Spleen (tissue), 7 donors: ENCODE results near the gene NPY.

Experiments
- POLR2AphosphoS5 ChIP-seq, 3 donors: sonication (generic); formaldehyde crosslinking; IDR thresholded peaks; one replicate each; pipeline ENCODE4 v1.5.1; 2017; ENCODE audit warnings: antibody characterized with exemption in 3 of 3
- TF ChIP-seq, protein P1 (sequence below), 11 experiments: fragments of 200-600 bp in 7 of 11; fragments of 450-650 bp in 4 of 11; sonication (generic) in 4 of 11; IDR thresholded peaks in 8 of 11; conservative IDR thresholded peaks in 3 of 11; 1 replicate in 7 of 11; 2 replicates in 4 of 11; pipeline versions ENCODE4 v1.4.0 to v1.8.0; 2016 to 2021; ENCODE audit warnings: antibody characterized with exemption in 11 of 11, inconsistent platforms in 4 of 11, mild to moderate bottlenecking in 1 of 11
- donor health status: DM: no; HTN: no; CAD: no; lungs with moderate emphysema.
- donor health status: DM: no; HTN: no; CAD: no.
- donor health status: DM: no; HTN: no; CAD: no.

- TF ChIP-seq, protein P1, sequence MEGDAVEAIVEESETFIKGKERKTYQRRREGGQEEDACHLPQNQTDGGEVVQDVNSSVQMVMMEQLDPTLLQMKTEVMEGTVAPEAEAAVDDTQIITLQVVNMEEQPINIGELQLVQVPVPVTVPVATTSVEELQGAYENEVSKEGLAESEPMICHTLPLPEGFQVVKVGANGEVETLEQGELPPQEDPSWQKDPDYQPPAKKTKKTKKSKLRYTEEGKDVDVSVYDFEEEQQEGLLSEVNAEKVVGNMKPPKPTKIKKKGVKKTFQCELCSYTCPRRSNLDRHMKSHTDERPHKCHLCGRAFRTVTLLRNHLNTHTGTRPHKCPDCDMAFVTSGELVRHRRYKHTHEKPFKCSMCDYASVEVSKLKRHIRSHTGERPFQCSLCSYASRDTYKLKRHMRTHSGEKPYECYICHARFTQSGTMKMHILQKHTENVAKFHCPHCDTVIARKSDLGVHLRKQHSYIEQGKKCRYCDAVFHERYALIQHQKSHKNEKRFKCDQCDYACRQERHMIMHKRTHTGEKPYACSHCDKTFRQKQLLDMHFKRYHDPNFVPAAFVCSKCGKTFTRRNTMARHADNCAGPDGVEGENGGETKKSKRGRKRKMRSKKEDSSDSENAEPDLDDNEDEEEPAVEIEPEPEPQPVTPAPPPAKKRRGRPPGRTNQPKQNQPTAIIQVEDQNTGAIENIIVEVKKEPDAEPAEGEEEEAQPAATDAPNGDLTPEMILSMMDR (IDR thresholded peaks at IDR 0.05 in 8 of 11, conservative IDR thresholded peaks at IDR 0.05 in 3 of 11) = no peak
- no peak for TF ChIP-seq POLR2AphosphoS5 (IDR thresholded peaks at IDR 0.05)
Measured at GRCh38 chr7:24284699-24285506, 913 bp downstream of the NPY start.
